OCI-LY7 (cell line): ENCODE data around the gene LTBP2.

Source experiments
- EZH2phosphoT487 ChIP-seq: fragments of 200-600 bp; sonication (generic); IDR thresholded peaks from 2 replicates; pipeline ENCODE4 v1.6.1; 2018; ENCODE audit warnings: low read depth, borderline replicate concordance, mild to moderate bottlenecking, mixed run types, antibody characterized with exemption, low read length, moderate library complexity, mixed read lengths
- TF ChIP-seq, protein P1 (sequence below): fragments of 200-600 bp; sonication (generic); conservative IDR thresholded peaks from 2 replicates; pipeline ENCODE4 v1.5.1; 2014; ENCODE audit warnings: mild to moderate bottlenecking, antibody characterized with exemption, low read length, moderate library complexity, mixed read lengths

DNA sequence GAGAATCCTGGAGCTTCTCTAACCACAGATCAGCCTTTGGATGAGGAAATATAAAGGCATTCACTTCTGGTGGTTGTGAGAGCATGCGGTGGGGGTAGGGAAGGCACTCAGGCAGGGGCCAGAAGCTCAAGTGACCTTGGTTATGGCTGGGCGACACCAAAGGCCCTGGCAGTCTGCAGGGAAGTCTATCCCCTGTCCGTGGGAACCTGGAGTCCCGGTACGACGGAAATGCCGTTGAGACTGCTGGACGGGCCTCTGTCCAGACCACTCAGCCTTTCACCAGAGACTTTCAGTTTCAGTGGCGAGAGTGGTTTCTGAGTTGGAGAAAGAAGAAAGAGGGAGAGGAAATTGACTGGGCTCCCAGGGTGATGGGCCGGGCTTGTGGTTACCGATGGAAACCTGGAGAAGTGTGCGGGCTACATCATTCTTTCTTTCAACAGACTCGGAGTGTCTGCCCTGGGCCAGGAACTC, 97.5 kb downstream of the LTBP2 start:
- TF ChIP-seq, protein P1, sequence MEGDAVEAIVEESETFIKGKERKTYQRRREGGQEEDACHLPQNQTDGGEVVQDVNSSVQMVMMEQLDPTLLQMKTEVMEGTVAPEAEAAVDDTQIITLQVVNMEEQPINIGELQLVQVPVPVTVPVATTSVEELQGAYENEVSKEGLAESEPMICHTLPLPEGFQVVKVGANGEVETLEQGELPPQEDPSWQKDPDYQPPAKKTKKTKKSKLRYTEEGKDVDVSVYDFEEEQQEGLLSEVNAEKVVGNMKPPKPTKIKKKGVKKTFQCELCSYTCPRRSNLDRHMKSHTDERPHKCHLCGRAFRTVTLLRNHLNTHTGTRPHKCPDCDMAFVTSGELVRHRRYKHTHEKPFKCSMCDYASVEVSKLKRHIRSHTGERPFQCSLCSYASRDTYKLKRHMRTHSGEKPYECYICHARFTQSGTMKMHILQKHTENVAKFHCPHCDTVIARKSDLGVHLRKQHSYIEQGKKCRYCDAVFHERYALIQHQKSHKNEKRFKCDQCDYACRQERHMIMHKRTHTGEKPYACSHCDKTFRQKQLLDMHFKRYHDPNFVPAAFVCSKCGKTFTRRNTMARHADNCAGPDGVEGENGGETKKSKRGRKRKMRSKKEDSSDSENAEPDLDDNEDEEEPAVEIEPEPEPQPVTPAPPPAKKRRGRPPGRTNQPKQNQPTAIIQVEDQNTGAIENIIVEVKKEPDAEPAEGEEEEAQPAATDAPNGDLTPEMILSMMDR: no peak
- TF ChIP-seq EZH2phosphoT487: no peak
